Measurements from ENCODE around the gene EFCAB11. TPM values are rescaled to one million over a fixed set of nuclear protein-coding genes. Genes with fewer than 3 reads are reported as not detected.

Gene EFCAB11
- total RNA-seq, 1 experiment from 2014 or later = 18.1 TPM

DNA sequence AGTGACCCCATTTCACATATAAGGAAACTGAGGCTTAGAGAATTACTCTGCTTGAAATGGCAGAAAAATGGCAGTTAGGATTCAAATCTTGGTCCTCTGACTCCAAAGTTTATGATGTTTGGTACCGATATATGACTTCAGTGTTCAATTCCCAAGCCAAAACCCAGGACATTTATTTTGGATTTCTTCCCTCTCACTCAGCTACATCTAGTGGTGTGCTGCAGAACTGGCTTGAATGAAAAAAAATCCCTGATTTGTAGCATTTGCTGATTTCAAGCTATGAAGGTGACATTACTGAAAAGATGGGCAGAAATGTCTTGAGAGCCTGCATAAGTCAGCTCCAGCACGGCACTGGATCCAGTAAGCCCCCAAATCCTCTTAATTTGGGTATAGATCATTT lies 106.4 kb downstream of the EFCAB11 start:
- ChIA-PET POLR2A (no interaction called here), CTCF (no interaction called here), RAD21 (ENCODE audit: low non-redundant PET in 1 of 2, low total read pairs in 2 of 2, uncharacterized antibody in 2 of 2, unreplicated experiment in 2 of 2) (no interaction called here)
- DNase-seq (ENCODE audit: low read depth, low spot score) (no peak), ATAC-seq (no peak)
- H2AFZ ChIP-seq (ENCODE audit: low read depth, low read length, poor library complexity, severe bottlenecking) = no peak overlapping the region
- H3K27ac ChIP-seq (ENCODE audit: low read depth, low read length) = no peak overlapping the region
- H3K9me2 ChIP-seq (ENCODE audit: insufficient read depth) = no peaks in the 10 kb centered on the region
- no peaks in the 10 kb centered on the region for H4K20me1 ChIP-seq (ENCODE audit: insufficient read depth)
- no peaks in the 10 kb centered on the region for H3K27me3 ChIP-seq (ENCODE audit: insufficient read depth, low read length)
- H3K4me1 ChIP-seq (ENCODE audit: control insufficient read depth in 1 of 2, insufficient read depth in 2 of 2, low read length in 2 of 2) = no peaks in the 10 kb centered on the region
- no peak overlapping the region for H3K4me3 ChIP-seq (replicated peaks in 1 of 2; ENCODE audit: low read depth in 1 of 2, low read length in 2 of 2)
- H3K4me2 ChIP-seq (ENCODE audit: low read length) = no peak overlapping the region
- H3K36me3 ChIP-seq (ENCODE audit: control insufficient read depth in 1 of 2, insufficient read depth in 2 of 2, low read length in 2 of 2) = no peaks in the 10 kb centered on the region
- BruUV-seq (replicated peaks) = no TSS peak
- no peaks in the 10 kb centered on the region for H3K79me2 ChIP-seq (ENCODE audit: insufficient read depth, low read length)
- intact Hi-C loops (cut with micrococcal nuclease) = no loop called here
- H3K9ac ChIP-seq (ENCODE audit: low read length) = no peak overlapping the region
- H3K9me3 ChIP-seq (ENCODE audit: control insufficient read depth in 1 of 2, insufficient read depth in 1 of 2, low read depth in 1 of 2, low read length in 2 of 2) = no peaks in the 10 kb centered on the region
- TF ChIP-seq RAD21 (IDR thresholded peaks at IDR 0.05; ENCODE audit: low read depth) (peak; percentile 20; the same call in 1 of the 2 replicates), POLR2AphosphoS5 (IDR thresholded peaks at IDR 0.05; ENCODE audit: low read depth, low read length) (no peak), ZFX (IDR thresholded peaks at IDR 0.05) (no peak), SP1 (IDR thresholded peaks at IDR 0.05; ENCODE audit: low read depth) (no peak)
- TF ChIP-seq, protein P1, sequence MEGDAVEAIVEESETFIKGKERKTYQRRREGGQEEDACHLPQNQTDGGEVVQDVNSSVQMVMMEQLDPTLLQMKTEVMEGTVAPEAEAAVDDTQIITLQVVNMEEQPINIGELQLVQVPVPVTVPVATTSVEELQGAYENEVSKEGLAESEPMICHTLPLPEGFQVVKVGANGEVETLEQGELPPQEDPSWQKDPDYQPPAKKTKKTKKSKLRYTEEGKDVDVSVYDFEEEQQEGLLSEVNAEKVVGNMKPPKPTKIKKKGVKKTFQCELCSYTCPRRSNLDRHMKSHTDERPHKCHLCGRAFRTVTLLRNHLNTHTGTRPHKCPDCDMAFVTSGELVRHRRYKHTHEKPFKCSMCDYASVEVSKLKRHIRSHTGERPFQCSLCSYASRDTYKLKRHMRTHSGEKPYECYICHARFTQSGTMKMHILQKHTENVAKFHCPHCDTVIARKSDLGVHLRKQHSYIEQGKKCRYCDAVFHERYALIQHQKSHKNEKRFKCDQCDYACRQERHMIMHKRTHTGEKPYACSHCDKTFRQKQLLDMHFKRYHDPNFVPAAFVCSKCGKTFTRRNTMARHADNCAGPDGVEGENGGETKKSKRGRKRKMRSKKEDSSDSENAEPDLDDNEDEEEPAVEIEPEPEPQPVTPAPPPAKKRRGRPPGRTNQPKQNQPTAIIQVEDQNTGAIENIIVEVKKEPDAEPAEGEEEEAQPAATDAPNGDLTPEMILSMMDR (IDR thresholded peaks at IDR 0.05 in 2 of 3, conservative IDR thresholded peaks at IDR 0.05 in 1 of 3; ENCODE audit: borderline replicate concordance in 1 of 3, insufficient read depth in 1 of 3, low read depth in 2 of 3, low read length in 2 of 3) = peak in 1 of 3 experiments; percentile 30; a peak in 2 of 6 replicates

GRCh38 chr14:89845346-89845745 lies 109.2 kb downstream of the EFCAB11 start:
- Histone ChIP-seq H3K9me3 (ENCODE audit: control insufficient read depth in 1 of 2, insufficient read depth in 1 of 2, low read depth in 1 of 2, low read length in 2 of 2) (no peaks in the 10 kb centered on the region), H3K79me2 (ENCODE audit: insufficient read depth, low read length) (no peaks in the 10 kb centered on the region), H3K4me3 (replicated peaks in 1 of 2; ENCODE audit: low read depth in 1 of 2, low read length in 2 of 2) (no peak overlapping the region), H3K4me2 (ENCODE audit: low read length) (no peak overlapping the region), H3K9ac (ENCODE audit: low read length) (no peak overlapping the region), H3K27ac (ENCODE audit: low read depth, low read length) (no peak overlapping the region), H2AFZ (ENCODE audit: low read depth, low read length, poor library complexity, severe bottlenecking) (no peak overlapping the region), H3K27me3 (ENCODE audit: insufficient read depth, low read length) (no peaks in the 10 kb centered on the region), H3K4me1 (ENCODE audit: control insufficient read depth in 1 of 2, insufficient read depth in 2 of 2, low read length in 2 of 2) (no peaks in the 10 kb centered on the region), H3K36me3 (ENCODE audit: control insufficient read depth in 1 of 2, insufficient read depth in 2 of 2, low read length in 2 of 2) (no peaks in the 10 kb centered on the region), H3K9me2 (ENCODE audit: insufficient read depth) (no peaks in the 10 kb centered on the region), H4K20me1 (ENCODE audit: insufficient read depth) (no peaks in the 10 kb centered on the region)
- CTCF ChIA-PET = no interaction called here
- TF ChIP-seq POLR2AphosphoS5 (IDR thresholded peaks at IDR 0.05; ENCODE audit: low read depth, low read length) (no peak), TCF7L2 (IDR thresholded peaks at IDR 0.05; ENCODE audit: borderline replicate concordance, extremely low read depth, insufficient read depth, insufficient read length) (no peak), ELF1 (IDR thresholded peaks at IDR 0.05; ENCODE audit: borderline replicate concordance, low read depth) (no peak), POLR2A (IDR thresholded peaks at IDR 0.05; ENCODE audit: borderline replicate concordance, extremely low read depth, insufficient read depth, insufficient read length) (no peak), ZFX (IDR thresholded peaks at IDR 0.05) (no peak), EGR1 (IDR thresholded peaks at IDR 0.05; ENCODE audit: low read depth) (no peak), CEBPB (IDR thresholded peaks at IDR 0.05; ENCODE audit: low read depth) (no peak), YY1 (IDR thresholded peaks at IDR 0.05; ENCODE audit: extremely low read depth, insufficient replicate concordance, low read depth, low read length) (no peak), ZNF274 (IDR thresholded peaks at IDR 0.05; ENCODE audit: low read depth, low read length) (no peak), CBX3 (IDR thresholded peaks at IDR 0.05; ENCODE audit: low read depth) (no peak)
- TF ChIP-seq, protein P2, sequence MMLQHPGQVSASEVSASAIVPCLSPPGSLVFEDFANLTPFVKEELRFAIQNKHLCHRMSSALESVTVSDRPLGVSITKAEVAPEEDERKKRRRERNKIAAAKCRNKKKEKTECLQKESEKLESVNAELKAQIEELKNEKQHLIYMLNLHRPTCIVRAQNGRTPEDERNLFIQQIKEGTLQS (IDR thresholded peaks at IDR 0.05) = no peak
- RAD21 ChIA-PET (ENCODE audit: low non-redundant PET in 1 of 2, low total read pairs in 2 of 2, uncharacterized antibody in 2 of 2, unreplicated experiment in 2 of 2) = no interaction called here
- no TSS peak for BruUV-seq (replicated peaks)
- POLR2A ChIA-PET = no interaction called here
- ATAC-seq (no peak), DNase-seq (ENCODE audit: low read depth, low spot score) (no peak)
- intact Hi-C loops (cut with micrococcal nuclease) = no loop called here
